Fibroblast of villous mesenchyme (primary cell): ENCODE data around the gene ART5. TPM values are rescaled to one million over a fixed set of nuclear protein-coding genes. Genes with fewer than 3 reads are reported as not detected.
A peak's percentile ranks its signal among the peaks of the same experiment; 100 is the strongest.

Experiments used
- DNase-seq: peaks from one replicate; pipeline ENCODE4 v3.0.0-alpha.2; 2010; ENCODE audit warnings: low read depth
- H3K4me3 ChIP-seq: 2 replicates; pipeline ENCODE4 v1.5.1; 2011; ENCODE audit warnings: low read depth, mild to moderate bottlenecking, low read length
- total RNA-seq: library from RNA; depleted of rRNA; stranded (reverse); fragments of >200 nt; gene quantifications from 2 replicates; pipeline ENCODE4 v1.2.3, GENCODE V29; 2012
- TF ChIP-seq, protein P1 (sequence below): IDR thresholded peaks from 2 replicates; pipeline ENCODE4 v1.5.1; 2012; ENCODE audit warnings: low read depth, mild to moderate bottlenecking, low read length; ENCODE audit not compliant: insufficient read depth

Gene ART5, protein sequence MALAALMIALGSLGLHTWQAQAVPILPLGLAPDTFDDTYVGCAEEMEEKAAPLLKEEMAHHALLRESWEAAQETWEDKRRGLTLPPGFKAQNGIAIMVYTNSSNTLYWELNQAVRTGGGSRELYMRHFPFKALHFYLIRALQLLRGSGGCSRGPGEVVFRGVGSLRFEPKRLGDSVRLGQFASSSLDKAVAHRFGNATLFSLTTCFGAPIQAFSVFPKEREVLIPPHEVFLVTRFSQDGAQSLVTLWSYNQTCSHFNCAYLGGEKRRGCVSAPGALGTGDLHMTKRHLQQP
- total RNA-seq: not detected in 2 replicates

DNA sequence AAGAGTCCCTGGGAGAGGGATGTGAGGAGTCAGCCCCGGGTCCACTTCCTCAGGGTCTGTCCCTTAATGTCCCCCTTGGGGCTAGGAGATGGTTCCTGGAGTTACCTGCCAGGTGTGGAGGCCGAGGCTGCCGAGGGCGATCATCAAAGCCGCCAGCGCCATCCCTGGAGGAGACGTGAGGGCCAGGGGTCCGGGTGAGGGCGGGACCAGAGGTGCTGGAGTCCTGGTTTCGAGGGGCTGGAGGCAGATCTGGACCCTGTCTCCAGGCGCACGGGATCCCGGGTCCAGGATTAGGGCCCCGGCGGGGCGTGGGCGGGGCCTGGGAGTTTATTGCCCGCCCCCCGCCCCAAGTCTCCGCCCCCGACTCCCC lies at the start of gene ART5:
Gene ART5 (minus strand): TSS at position 292 of the 370 bp plus-strand sequence. CDS start 130 bp downstream, at position 162.
- TF ChIP-seq, protein P1, sequence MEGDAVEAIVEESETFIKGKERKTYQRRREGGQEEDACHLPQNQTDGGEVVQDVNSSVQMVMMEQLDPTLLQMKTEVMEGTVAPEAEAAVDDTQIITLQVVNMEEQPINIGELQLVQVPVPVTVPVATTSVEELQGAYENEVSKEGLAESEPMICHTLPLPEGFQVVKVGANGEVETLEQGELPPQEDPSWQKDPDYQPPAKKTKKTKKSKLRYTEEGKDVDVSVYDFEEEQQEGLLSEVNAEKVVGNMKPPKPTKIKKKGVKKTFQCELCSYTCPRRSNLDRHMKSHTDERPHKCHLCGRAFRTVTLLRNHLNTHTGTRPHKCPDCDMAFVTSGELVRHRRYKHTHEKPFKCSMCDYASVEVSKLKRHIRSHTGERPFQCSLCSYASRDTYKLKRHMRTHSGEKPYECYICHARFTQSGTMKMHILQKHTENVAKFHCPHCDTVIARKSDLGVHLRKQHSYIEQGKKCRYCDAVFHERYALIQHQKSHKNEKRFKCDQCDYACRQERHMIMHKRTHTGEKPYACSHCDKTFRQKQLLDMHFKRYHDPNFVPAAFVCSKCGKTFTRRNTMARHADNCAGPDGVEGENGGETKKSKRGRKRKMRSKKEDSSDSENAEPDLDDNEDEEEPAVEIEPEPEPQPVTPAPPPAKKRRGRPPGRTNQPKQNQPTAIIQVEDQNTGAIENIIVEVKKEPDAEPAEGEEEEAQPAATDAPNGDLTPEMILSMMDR: no peak
- peak within 1 kb of the TSS; percentile 56 for H3K4me3 ChIP-seq
- no peak for DNase-seq

DNA sequence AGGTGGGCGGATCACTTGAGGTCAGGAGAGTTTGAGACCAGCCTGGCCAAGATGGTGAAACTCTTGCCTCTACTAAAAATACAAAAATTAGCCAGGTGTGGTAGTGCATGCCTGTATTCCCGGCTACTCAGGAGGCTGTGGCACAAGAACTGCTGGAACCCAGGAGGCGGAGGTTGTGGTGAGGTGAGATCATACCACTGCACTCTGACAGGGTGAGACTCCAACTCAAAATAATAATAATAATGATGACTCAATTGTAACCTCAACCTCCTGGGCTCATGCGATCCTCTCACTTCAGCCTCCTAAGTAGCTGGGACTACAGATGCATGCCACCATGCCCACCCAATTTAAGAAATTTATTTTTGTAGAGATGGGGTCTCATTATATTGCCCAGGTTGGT lies 45.0 kb upstream of the ART5 start:
- H3K4me3 ChIP-seq: no peak overlapping the region
- DNase-seq: no peak
- TF ChIP-seq, protein P1: no peak

DNA sequence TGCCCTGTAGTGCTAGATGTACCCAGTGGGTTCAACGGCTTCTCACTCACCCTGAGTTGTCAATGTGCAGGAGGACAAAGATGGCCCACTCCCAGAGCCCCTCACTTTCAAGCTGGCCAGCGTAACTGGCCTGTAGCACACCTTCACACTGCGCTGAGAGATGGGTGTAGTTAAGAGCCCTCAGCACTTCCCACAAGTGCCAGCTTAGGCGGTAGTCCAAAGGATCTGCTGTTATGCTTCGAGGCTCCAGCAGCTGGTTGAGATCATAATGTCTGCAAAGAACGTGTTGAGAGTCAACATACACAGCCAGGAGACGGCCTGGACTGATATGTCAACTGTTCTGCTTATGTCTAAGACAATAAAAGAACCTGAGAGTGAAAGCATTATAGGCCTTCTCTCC lies 44.1 kb upstream of the ART5 start:
- peak; percentile 9 for DNase-seq
- H3K4me3 ChIP-seq: no peak overlapping the region
- TF ChIP-seq, protein P1: no peak

DNA sequence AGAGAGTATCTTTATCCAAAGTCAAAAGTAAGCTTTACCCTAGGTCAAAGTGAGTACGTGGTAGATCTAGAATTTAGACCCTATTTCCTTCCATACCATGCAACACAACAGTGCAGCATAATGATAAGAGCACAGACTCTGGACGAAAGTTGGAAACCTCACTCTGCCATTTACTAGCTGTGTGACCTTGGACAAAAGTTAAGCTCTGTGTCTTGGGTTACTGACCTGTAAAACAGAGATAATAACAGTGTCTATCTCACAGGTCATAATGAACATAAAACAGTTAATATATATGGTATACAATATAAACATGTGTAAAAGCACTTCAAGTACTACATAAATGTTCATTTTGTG lies 43.0 kb upstream of the ART5 start:
- H3K4me3 ChIP-seq: no peak overlapping the region
- peak; percentile 20 for DNase-seq
- TF ChIP-seq, protein P1: no peak

DNA sequence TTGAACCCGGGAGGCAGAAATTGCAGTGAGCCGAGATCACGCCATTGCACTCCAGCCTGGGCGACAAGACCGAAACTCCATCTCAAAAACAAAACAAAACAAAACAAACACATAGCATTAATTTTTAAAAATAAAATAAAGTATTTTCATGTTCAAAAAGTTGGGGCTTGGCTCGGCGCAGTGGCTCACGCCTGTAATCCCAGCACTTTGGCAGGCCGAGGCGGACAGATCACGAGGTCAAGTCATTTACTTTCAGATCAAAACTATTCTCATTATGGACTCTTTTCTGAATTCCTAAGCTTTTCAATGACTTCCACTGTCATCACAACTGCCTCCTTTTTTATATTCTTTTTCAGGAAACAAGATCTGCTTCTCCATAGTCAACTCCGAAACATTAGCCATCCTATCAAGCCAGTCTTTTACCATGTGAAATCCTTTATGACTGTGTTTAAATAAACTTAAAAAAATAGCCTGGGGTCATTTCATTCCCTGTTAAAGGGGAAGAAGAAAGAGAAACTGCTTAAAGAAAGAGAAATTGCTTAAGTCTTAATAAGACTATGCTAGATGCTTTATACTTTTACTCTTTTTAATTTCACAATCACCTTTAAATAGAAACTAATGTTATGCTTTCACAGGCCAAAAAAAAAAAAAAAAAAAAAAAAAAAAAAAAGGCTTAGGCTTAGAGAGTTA lies 42.5 kb upstream of the ART5 start:
- TF ChIP-seq, protein P1: no peak
- peak; percentile 20 for DNase-seq
- no peak overlapping the region for H3K4me3 ChIP-seq

DNA sequence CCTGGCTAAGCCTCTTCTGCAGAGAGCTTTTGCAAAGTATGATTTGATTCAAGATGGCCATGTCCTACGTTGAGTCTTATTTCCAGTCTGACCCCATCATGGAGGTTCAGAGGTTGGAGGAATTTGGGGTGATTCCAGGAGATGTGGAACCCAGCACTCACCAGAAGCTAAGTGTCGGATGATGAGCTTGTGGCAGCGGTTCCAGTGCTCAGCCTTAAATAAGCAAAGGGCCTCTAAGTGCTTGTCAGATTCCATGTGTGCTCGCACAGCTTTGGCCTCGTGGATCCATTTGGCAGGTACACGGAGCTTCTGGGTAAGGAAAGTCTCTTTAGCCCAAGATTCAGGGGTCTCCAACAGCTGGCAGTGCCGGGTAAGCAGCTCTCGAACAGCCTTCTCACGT lies 41.2 kb upstream of the ART5 start:
- no peak overlapping the region for H3K4me3 ChIP-seq
- no peak for DNase-seq
- TF ChIP-seq, protein P1: no peak
